Activated T-helper 2 cell treated with anti-CD3 and anti-CD28 coated beads, Interferon-gamma antibody, Interleukin-2, Interleukin-4, amounts not matched to agents 10 μg/mL and 5 μg/mL and 100 μg/mL, durations not matched to agents 14 hours and 24 hours and 36 hours (primary cell): ENCODE data around the gene ZBTB20. TPM values are rescaled to one million over a fixed set of nuclear protein-coding genes. Genes with fewer than 3 reads are reported as not detected.

Experiments used
- DNase-seq: peaks from one replicate; pipeline ENCODE4 v3.0.0; 2021; ENCODE audit warnings: low spot score
- H3K27ac Mint-ChIP-seq: one replicate; pipeline ENCODE4 v1.8.0; 2021; ENCODE audit warnings: mixed read lengths
- H3K27me3 Mint-ChIP-seq: one replicate; pipeline ENCODE4 v1.8.0; 2021; ENCODE audit warnings: low read depth, mixed read lengths
- H3K36me3 Mint-ChIP-seq: one replicate; pipeline ENCODE4 v1.8.0; 2021; ENCODE audit warnings: low read depth, mixed read lengths
- H3K4me1 Mint-ChIP-seq: one replicate; pipeline ENCODE4 v1.8.0; 2021; ENCODE audit warnings: low read depth, mixed read lengths
- H3K4me3 Mint-ChIP-seq: one replicate; pipeline ENCODE4 v1.8.0; 2021; ENCODE audit warnings: low read depth, mild to moderate bottlenecking, moderate library complexity, mixed read lengths
- H3K9me3 Mint-ChIP-seq: one replicate; pipeline ENCODE4 v1.8.0; 2021; ENCODE audit warnings: mixed read lengths
- intact Hi-C: fragments of 100-400 bp; cut with micrococcal nuclease; formaldehyde crosslinking; loops from one replicate; pipeline ENCODE4 v1.15.1; 2023
- total RNA-seq: library from RNA; stranded (reverse); gene quantifications from 2 replicates; pipeline ENCODE4 v1.2.3, GENCODE V29; 2022

The ZBTB20 gene
- total RNA-seq, 1 donor from 2014 or later: 3.3 TPM

GRCh38 chr3:114393367-114394072, 753.6 kb downstream of the ZBTB20 start:
- Mint-ChIP-seq H3K4me3 (no peak overlapping the region), H3K27me3 (no peaks in the 10 kb centered on the region), H3K27ac (no peak overlapping the region), H3K9me3 (no peaks in the 10 kb centered on the region), H3K36me3 (no peaks in the 10 kb centered on the region), H3K4me1 (peaks cover 9% of the 10 kb centered on the region)
- no peak for DNase-seq
- intact Hi-C loops: no loop called here

GRCh38 chr3:114392831-114393230, 754.3 kb downstream of the ZBTB20 start:
- no peak for DNase-seq
- Mint-ChIP-seq H3K4me1 (peaks cover 13% of the 10 kb centered on the region), H3K27me3 (no peaks in the 10 kb centered on the region), H3K36me3 (no peaks in the 10 kb centered on the region), H3K9me3 (no peaks in the 10 kb centered on the region), H3K27ac (no peak overlapping the region), H3K4me3 (no peak overlapping the region)
- intact Hi-C loops: no loop called here

GRCh38 chr3:114389156-114389555, 757.9 kb downstream of the ZBTB20 start:
- H3K4me1 Mint-ChIP-seq: peaks cover 13% of the 10 kb centered on the region
- no peak overlapping the region for H3K4me3 Mint-ChIP-seq
- H3K27ac Mint-ChIP-seq: no peak overlapping the region
- intact Hi-C loops: no loop called here
- DNase-seq: peak; percentile 14
- H3K9me3 Mint-ChIP-seq: no peaks in the 10 kb centered on the region
- H3K36me3 Mint-ChIP-seq: no peaks in the 10 kb centered on the region
- H3K27me3 Mint-ChIP-seq: no peaks in the 10 kb centered on the region

- DNase-seq: no peak
- H3K9me3 Mint-ChIP-seq: no peaks in the 10 kb centered on the region
- H3K36me3 Mint-ChIP-seq: no peaks in the 10 kb centered on the region
- H3K4me1 Mint-ChIP-seq: peaks cover 9% of the 10 kb centered on the region
- H3K4me3 Mint-ChIP-seq: peak overlapping the region; percentile 67
- intact Hi-C loops: no loop called here
- H3K27me3 Mint-ChIP-seq: no peaks in the 10 kb centered on the region
- H3K27ac Mint-ChIP-seq: no peak overlapping the region
Observed at GRCh38 chr3:114384558-114384903, 762.6 kb downstream of the ZBTB20 start.

- H3K36me3 Mint-ChIP-seq: no peaks in the 10 kb centered on the region
- peak; percentile 45 for DNase-seq
- intact Hi-C loops: loop anchor here (1.0 kb wide), 1 partner anchor 34 kb away; no protein-coding TSS in a partner anchor
- H3K27me3 Mint-ChIP-seq: no peaks in the 10 kb centered on the region
- peaks cover 7% of the 10 kb centered on the region for H3K4me1 Mint-ChIP-seq
- peak overlapping the region; percentile 67 for H3K4me3 Mint-ChIP-seq
- no peaks in the 10 kb centered on the region for H3K9me3 Mint-ChIP-seq
- H3K27ac Mint-ChIP-seq: peak overlapping the region; percentile 55
Observed at GRCh38 chr3:114383875-114384557, 763.1 kb downstream of the ZBTB20 start.

GRCh38 chr3:114380233-114380651, 766.8 kb downstream of the ZBTB20 start:
- Mint-ChIP-seq H3K4me1 (no peaks in the 10 kb centered on the region), H3K9me3 (no peaks in the 10 kb centered on the region), H3K36me3 (no peaks in the 10 kb centered on the region), H3K4me3 (no peak overlapping the region), H3K27me3 (no peaks in the 10 kb centered on the region), H3K27ac (no peak overlapping the region)
- DNase-seq: no peak
- intact Hi-C loops: no loop called here

DNA sequence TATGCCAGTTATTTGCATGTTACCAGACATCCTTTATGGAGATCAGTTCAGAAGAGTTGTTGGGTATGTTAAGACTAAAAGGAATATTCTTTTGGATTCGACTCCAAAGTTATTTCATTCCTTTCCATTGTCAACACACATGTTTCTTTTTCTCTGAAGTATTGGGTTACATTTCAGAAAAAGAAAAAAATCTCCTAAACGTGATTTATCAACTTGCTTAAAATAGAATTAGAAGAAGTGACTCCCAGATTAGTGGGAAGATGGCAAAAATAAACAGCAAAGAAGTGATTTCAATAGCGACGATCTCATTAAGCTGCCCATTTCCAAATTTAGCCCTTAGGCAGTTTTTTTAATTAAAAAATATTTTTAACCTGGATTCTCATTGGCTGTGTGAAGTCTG, 767.8 kb downstream of the ZBTB20 start:
- Mint-ChIP-seq H3K36me3 (no peaks in the 10 kb centered on the region), H3K4me3 (no peak overlapping the region), H3K4me1 (no peaks in the 10 kb centered on the region), H3K9me3 (no peaks in the 10 kb centered on the region), H3K27ac (no peak overlapping the region), H3K27me3 (no peaks in the 10 kb centered on the region)
- no peak for DNase-seq
- intact Hi-C loops: no loop called here

DNA sequence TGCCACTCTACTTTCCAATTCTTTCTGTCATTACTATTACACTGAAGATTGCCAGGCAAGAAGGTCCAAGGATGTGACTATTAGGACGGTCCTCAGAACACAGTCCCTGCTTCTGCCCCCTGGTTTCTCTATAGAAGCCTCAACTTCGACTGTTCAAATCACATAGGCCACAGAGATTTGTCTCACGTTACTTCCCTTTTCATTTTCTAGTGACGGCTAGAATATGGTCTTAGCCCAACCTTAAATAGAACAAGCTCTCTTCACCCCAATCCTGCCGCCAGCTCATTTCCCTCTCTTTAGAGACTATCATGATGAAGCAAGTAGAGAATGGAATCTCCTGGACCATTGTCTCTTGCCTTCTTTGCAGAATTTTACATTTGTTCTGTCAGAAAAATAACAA, 768.3 kb downstream of the ZBTB20 start:
- H3K9me3 Mint-ChIP-seq: no peaks in the 10 kb centered on the region
- no peaks in the 10 kb centered on the region for H3K4me1 Mint-ChIP-seq
- H3K36me3 Mint-ChIP-seq: no peaks in the 10 kb centered on the region
- DNase-seq: no peak
- H3K4me3 Mint-ChIP-seq: no peak overlapping the region
- intact Hi-C loops: no loop called here
- no peak overlapping the region for H3K27ac Mint-ChIP-seq
- no peaks in the 10 kb centered on the region for H3K27me3 Mint-ChIP-seq

DNA sequence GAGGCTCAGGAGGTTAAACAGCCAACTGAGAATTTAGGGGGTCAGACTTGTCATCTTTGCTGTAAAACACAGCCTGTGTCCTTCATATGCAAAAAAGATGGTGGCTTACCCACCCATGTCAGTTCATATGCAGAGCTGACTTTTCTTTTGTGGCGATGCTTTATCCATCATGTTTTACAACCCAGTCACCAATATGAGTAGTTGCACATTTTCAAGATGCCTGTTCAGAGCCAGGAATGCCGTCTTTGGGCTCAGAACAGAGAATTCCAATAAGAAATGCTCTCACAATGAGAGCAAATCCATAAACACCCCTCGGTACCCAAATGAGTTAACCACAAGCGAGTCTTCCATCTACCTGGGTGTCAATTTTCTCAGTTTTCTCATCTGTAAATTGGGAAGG, 769.7 kb downstream of the ZBTB20 start:
- H3K36me3 Mint-ChIP-seq: no peaks in the 10 kb centered on the region
- H3K9me3 Mint-ChIP-seq: no peaks in the 10 kb centered on the region
- no peak overlapping the region for H3K27ac Mint-ChIP-seq
- no peaks in the 10 kb centered on the region for H3K4me1 Mint-ChIP-seq
- no peak for DNase-seq
- H3K4me3 Mint-ChIP-seq: no peak overlapping the region
- intact Hi-C loops: no loop called here
- H3K27me3 Mint-ChIP-seq: no peaks in the 10 kb centered on the region

DNA sequence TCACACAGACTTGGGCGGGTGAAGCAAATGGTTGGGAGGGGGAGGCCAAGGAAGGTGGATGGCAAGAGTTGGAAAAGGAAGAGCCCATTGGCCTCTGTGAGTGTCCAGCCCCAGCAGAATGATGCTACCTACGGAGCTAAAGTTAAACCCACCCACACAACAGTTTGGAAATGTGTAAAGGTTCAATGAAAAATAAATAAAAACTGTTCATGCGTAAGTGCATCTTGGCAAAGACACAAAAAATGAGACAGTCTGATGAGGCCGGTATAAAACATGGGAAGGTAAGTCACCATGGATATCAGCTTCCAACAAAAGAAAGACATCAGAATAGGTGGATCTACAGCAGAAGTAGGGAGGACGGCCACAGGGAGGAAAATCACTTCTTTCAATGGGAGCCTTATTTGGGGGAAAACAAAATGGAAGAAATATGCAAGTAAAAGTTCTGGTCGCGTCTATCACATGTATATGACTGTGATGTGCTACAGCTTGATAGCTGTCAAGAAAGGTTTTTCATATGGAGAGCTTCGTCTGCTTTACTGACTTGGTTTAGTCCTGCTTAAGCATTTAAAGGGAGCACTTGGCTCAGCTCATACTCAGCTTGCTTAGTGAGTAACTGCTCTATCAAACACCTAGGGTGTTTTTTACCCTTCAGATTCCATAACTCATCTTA, 770.4 kb downstream of the ZBTB20 start:
- Mint-ChIP-seq H3K27me3 (no peaks in the 10 kb centered on the region), H3K4me3 (no peak overlapping the region), H3K4me1 (no peaks in the 10 kb centered on the region), H3K9me3 (no peaks in the 10 kb centered on the region), H3K27ac (no peak overlapping the region), H3K36me3 (no peaks in the 10 kb centered on the region)
- intact Hi-C loops: no loop called here
- no peak for DNase-seq

- Mint-ChIP-seq H3K27ac (no peak overlapping the region), H3K36me3 (no peaks in the 10 kb centered on the region), H3K9me3 (no peaks in the 10 kb centered on the region), H3K27me3 (no peaks in the 10 kb centered on the region), H3K4me1 (no peaks in the 10 kb centered on the region), H3K4me3 (no peak overlapping the region)
- intact Hi-C loops: no loop called here
- no peak for DNase-seq
Observed at GRCh38 chr3:114375608-114376421, 771.3 kb downstream of the ZBTB20 start.

DNA sequence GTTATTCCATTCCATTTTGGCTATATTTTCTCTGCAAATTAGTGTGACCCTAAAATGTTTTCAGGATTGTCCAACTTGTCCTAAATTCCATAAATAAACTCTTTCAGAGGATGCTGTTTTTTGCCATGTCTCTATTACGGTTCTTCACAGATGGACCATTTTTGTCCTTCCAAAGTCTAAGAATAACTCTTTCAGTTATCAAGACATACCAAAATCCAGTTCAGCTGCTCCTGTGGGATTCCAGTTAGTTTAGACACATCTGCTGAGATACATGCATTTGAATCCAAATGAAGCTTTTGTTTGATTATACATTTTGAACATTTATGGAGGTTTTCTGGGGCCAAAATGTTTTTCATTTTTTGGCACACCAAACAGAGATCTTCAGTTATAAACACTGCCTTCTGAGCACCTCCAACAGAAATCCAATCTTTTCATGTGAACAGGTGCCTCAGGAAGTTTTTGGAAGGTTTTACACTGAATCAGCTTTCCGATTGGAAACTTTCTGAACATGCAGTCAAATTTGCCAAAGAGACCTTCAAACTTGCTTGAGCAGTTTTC, 772.6 kb downstream of the ZBTB20 start:
- no peaks in the 10 kb centered on the region for H3K27me3 Mint-ChIP-seq
- intact Hi-C loops: no loop called here
- no peaks in the 10 kb centered on the region for H3K9me3 Mint-ChIP-seq
- no peaks in the 10 kb centered on the region for H3K4me1 Mint-ChIP-seq
- H3K27ac Mint-ChIP-seq: no peak overlapping the region
- H3K36me3 Mint-ChIP-seq: no peaks in the 10 kb centered on the region
- no peak overlapping the region for H3K4me3 Mint-ChIP-seq
- DNase-seq: no peak
